ENCODE measurements around the gene CRIM1. TPM values are rescaled to one million over a fixed set of nuclear protein-coding genes. Genes with fewer than 3 reads are reported as not detected.
A peak's percentile ranks its signal among the peaks of the same experiment; 100 is the strongest.

Gene CRIM1
- polyA plus RNA-seq, 2 of the 4 experiments (the other 2 are of a cell fraction), result 127 to 208 TPM

GRCh38 chr2:36338827-36339145 lies 16.8 kb upstream of the CRIM1 start (continued):
- TF ChIP-seq PBX3 (IDR thresholded peaks at IDR 0.05), result no peak
- TF ChIP-seq CHD4 (IDR thresholded peaks at IDR 0.05; ENCODE audit: borderline replicate concordance), result no peak
- no peak for TF ChIP-seq CHD2 (IDR thresholded peaks at IDR 0.05; ENCODE audit: low read length, partially characterized antibody)
- peak; percentile 59 for TF ChIP-seq JUNB (IDR thresholded peaks at IDR 0.05)
- TF ChIP-seq NFE2L2 (conservative IDR thresholded peaks at IDR 0.05; ENCODE audit: low read length), result no peak
- no peak for TF ChIP-seq NPAS2 (CRISPR knock-in tag; IDR thresholded peaks at IDR 0.05; ENCODE audit: borderline replicate concordance)
- no peak for TF ChIP-seq HDAC2 (IDR thresholded peaks at IDR 0.05)
- TF ChIP-seq HOXB5 (CRISPR knock-in tag; IDR thresholded peaks at IDR 0.05), result peak; percentile 81; the same call in 1 of the 2 replicates
- TF ChIP-seq FOSL2 (IDR thresholded peaks at IDR 0.05), result peak; percentile 59; the same call in 1 of the 2 replicates
- peak; percentile 81 for TF ChIP-seq FOSL2 (CRISPR knock-in tag; IDR thresholded peaks at IDR 0.05)
- no peak for TF ChIP-seq POLR2AphosphoS2 (conservative IDR thresholded peaks at IDR 0.05; ENCODE audit: low read length)
- no peak for TF ChIP-seq MAFK (IDR thresholded peaks at IDR 0.05; ENCODE audit: partially characterized antibody)
- TF ChIP-seq KDM5A (IDR thresholded peaks at IDR 0.05), result no peak
- no peak for TF ChIP-seq ZFP36 (IDR thresholded peaks at IDR 0.05; ENCODE audit: borderline replicate concordance, partially characterized antibody)
- TF ChIP-seq ZNF302 (CRISPR knock-in tag; IDR thresholded peaks at IDR 0.05), result no peak
- no peak for TF ChIP-seq E2F6 (IDR thresholded peaks at IDR 0.05; ENCODE audit: borderline replicate concordance, low read depth)
- no peak for TF ChIP-seq NR3C1 (IDR thresholded peaks at IDR 0.05)
- peak in 1 of 2 experiments; percentile 56; a peak in 1 of 4 replicates for TF ChIP-seq CEBPB (IDR thresholded peaks at IDR 0.05)
- TF ChIP-seq MYC (IDR thresholded peaks at IDR 0.05; ENCODE audit: borderline replicate concordance, low read length), result no peak
- no peak for TF ChIP-seq USF2 (IDR thresholded peaks at IDR 0.05)
- no peak for TF ChIP-seq RAD21 (conservative IDR thresholded peaks at IDR 0.05 in 1 of 2, IDR thresholded peaks at IDR 0.05 in 1 of 2)
- TF ChIP-seq HOXB13 (CRISPR knock-in tag; IDR thresholded peaks at IDR 0.05; ENCODE audit: low read depth), result no peak
- TF ChIP-seq ZC3H11A (IDR thresholded peaks at IDR 0.05), result no peak
- no peak for TF ChIP-seq CBX2 (IDR thresholded peaks at IDR 0.05; ENCODE audit: borderline replicate concordance, low read depth)
- TF ChIP-seq EHF (CRISPR knock-in tag; IDR thresholded peaks at IDR 0.05), result no peak
- no peak for TF ChIP-seq MAZ (IDR thresholded peaks at IDR 0.05; ENCODE audit: borderline replicate concordance, low read depth, low read length)
- no peak for TF ChIP-seq KDM1A (IDR thresholded peaks at IDR 0.05; ENCODE audit: low read depth)
- no peak for TF ChIP-seq REST (IDR thresholded peaks at IDR 0.05)
- no peak for TF ChIP-seq BHLHE40 (IDR thresholded peaks at IDR 0.05; ENCODE audit: low read depth, low read length)
- TF ChIP-seq MAX (IDR thresholded peaks at IDR 0.05), result 0 out of 2 replicates have a peak, but pooled peaks have one; percentile 36
- no peak for TF ChIP-seq ATOH8 (CRISPR knock-in tag; IDR thresholded peaks at IDR 0.05; ENCODE audit: low read depth)
- TF ChIP-seq ZSCAN20 (CRISPR knock-in tag; IDR thresholded peaks at IDR 0.05), result no peak
- no peak for TF ChIP-seq EP300 (IDR thresholded peaks at IDR 0.05)
- TF ChIP-seq HOXA7 (CRISPR knock-in tag; IDR thresholded peaks at IDR 0.05), result no peak
- TF ChIP-seq RCOR1 (IDR thresholded peaks at IDR 0.05; ENCODE audit: low read depth, low read length), result no peak
- no peak for TF ChIP-seq HES2 (IDR thresholded peaks at IDR 0.05)
- TF ChIP-seq PHF8 (IDR thresholded peaks at IDR 0.05; ENCODE audit: borderline replicate concordance, low read depth), result no peak
- TF ChIP-seq TFCP2L1 (CRISPR knock-in tag; IDR thresholded peaks at IDR 0.05), result no peak
- TF ChIP-seq RFX5 (IDR thresholded peaks at IDR 0.05), result no peak
